OCI-LY3 (cell line): ENCODE results near the gene NKX2-1.

Experiments used
- H2AFZ ChIP-seq: fragments of 200-600, 300-600 bp; shearing (Covaris generic); 2 replicates; pipeline ENCODE4 v1.6.0; 2014; ENCODE audit warnings: antibody characterized with exemption, low read depth, low read length
- H3K27ac ChIP-seq: fragments of 200-600, 300-600 bp; sonication (generic); 2 replicates; pipeline ENCODE4 v1.5.1; 2014; ENCODE audit warnings: mild to moderate bottlenecking, low read length, moderate library complexity, mixed read lengths
- H3K27me3 ChIP-seq: fragments of 200-600, 300-600 bp; sonication (generic); 2 replicates; pipeline ENCODE4 v1.6.1; 2014; ENCODE audit warnings: low read depth, low read length, mixed read lengths
- H3K36me3 ChIP-seq: fragments of 200-600, 300-600 bp; sonication (generic); replicated peaks from 2 replicates; pipeline ENCODE3; 2014; ENCODE audit warnings: low read depth, low read length, mixed read lengths
- H3K4me1 ChIP-seq: fragments of 300-600, 200-600 bp; sonication (generic); 2 replicates; pipeline ENCODE4 v1.6.1; 2014; ENCODE audit warnings: low read length, mixed read lengths
- H3K4me2 ChIP-seq: fragments of 200-600, 300-600 bp; sonication (generic); 2 replicates; pipeline ENCODE4 v1.6.1; 2014; ENCODE audit warnings: low read length, mixed read lengths
- H3K4me3 ChIP-seq: fragments of 300-600, 200-600 bp; sonication (generic); 2 replicates; pipeline ENCODE4 v1.5.1; 2014; ENCODE audit warnings: antibody characterized with exemption, mild to moderate bottlenecking, low read length, moderate library complexity
- H3K79me2 ChIP-seq: fragments of 300-600, 200-600 bp; shearing (Covaris generic); 2 replicates; pipeline ENCODE4 v1.6.1; 2014; ENCODE audit warnings: mild to moderate bottlenecking, low read length, mixed read lengths
- H3K9ac ChIP-seq: fragments of 300-600, 200-600 bp; shearing (Covaris generic); 2 replicates; pipeline ENCODE4 v1.6.0; 2014; ENCODE audit warnings: mild to moderate bottlenecking, low read length, moderate library complexity
- H3K9me3 ChIP-seq: fragments of 200-600, 300-600 bp; shearing (Covaris generic); 2 replicates; pipeline ENCODE4 v1.6.1; 2014; ENCODE audit warnings: low read length, mixed read lengths; ENCODE audit not compliant: insufficient read depth
- H4K20me1 ChIP-seq: fragments of 200-600, 300-600 bp; sonication (generic); 2 replicates; pipeline ENCODE4 v1.6.1; 2016; ENCODE audit warnings: low read length, mixed read lengths; ENCODE audit not compliant: insufficient read depth
- CTCF ChIP-seq: fragments of 200-600, 300-600 bp; sonication (generic); IDR thresholded peaks from 2 replicates; pipeline ENCODE4 v1.5.1; 2014; ENCODE audit warnings: antibody characterized with exemption, low read length, low read depth
- EZH2phosphoT487 ChIP-seq: fragments of 200-600 bp; shearing (Covaris generic); IDR thresholded peaks from 2 replicates; pipeline ENCODE4 v1.6.1; 2018; ENCODE audit warnings: antibody characterized with exemption, mixed run types, low read depth

NKX2-1 gene

GRCh38 chr14:36520601-36521525, 831 bp upstream of the NKX2-1 start:
- Histone ChIP-seq H3K27ac (no peak overlapping the region), H3K4me2 (no peak overlapping the region), H4K20me1 (no peaks in the 10 kb centered on the region), H3K4me3 (no peak overlapping the region), H3K79me2 (no peaks in the 10 kb centered on the region), H3K27me3 (no peaks in the 10 kb centered on the region), H2AFZ (no peak overlapping the region), H3K4me1 (peaks cover 11% of the 10 kb centered on the region), H3K9me3 (no peaks in the 10 kb centered on the region), H3K9ac (no peak overlapping the region), H3K36me3 (no peaks in the 10 kb centered on the region)
- TF ChIP-seq EZH2phosphoT487: no peak
- no peak for TF ChIP-seq CTCF

DNA sequence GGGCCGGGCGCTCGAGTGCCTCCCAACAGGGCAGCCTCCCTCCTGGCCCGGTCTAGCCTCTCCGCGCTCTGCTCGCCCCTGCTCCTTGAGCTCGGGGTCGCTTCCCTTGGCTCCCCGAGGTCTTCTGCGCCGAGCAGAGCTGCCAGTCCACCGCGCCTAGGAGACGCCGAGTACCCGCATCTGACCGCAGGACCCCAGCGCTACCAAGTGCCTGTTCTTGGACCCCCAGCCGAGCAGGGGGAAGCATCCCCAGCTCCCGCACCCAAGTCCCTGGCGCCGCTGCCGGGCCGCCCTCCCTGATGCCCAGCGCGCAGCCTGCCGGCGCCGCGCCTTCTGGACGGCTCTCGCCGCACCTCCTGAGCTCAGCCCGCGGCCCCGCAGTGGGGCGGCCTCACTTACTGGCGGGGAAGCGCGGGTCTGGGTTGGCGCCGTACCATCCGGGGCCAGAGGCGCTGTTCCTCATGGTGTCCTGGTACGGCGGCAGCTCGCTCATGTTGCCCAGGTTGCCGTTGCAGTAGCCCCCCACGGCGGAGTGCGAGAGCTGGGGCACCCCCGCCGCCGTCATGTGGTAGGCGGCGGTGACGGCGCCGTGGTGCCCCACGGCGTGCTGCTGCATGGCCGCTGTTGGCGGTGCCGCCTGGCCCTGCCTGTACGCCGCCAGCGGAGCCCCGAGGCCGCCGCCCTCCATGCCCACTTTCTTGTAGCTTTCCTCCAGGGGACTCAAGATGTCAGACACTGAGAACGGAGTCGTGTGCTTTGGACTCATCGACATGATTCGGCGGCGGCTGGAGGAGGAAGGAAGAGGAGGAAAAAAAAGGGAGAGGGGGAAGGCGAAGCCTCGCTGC, 1.2 kb downstream of the NKX2-1 start:
- TF ChIP-seq CTCF: no peak
- no peak for TF ChIP-seq EZH2phosphoT487
- no peak overlapping the region for H3K27ac ChIP-seq
- H3K27me3 ChIP-seq: no peaks in the 10 kb centered on the region
- H3K9ac ChIP-seq: no peak overlapping the region
- no peaks in the 10 kb centered on the region for H3K36me3 ChIP-seq
- H3K4me1 ChIP-seq: peaks cover 23% of the 10 kb centered on the region
- no peak overlapping the region for H2AFZ ChIP-seq
- H3K79me2 ChIP-seq: no peaks in the 10 kb centered on the region
- H3K9me3 ChIP-seq: no peaks in the 10 kb centered on the region
- H3K4me2 ChIP-seq: no peak overlapping the region
- H4K20me1 ChIP-seq: no peaks in the 10 kb centered on the region
- no peak overlapping the region for H3K4me3 ChIP-seq

DNA sequence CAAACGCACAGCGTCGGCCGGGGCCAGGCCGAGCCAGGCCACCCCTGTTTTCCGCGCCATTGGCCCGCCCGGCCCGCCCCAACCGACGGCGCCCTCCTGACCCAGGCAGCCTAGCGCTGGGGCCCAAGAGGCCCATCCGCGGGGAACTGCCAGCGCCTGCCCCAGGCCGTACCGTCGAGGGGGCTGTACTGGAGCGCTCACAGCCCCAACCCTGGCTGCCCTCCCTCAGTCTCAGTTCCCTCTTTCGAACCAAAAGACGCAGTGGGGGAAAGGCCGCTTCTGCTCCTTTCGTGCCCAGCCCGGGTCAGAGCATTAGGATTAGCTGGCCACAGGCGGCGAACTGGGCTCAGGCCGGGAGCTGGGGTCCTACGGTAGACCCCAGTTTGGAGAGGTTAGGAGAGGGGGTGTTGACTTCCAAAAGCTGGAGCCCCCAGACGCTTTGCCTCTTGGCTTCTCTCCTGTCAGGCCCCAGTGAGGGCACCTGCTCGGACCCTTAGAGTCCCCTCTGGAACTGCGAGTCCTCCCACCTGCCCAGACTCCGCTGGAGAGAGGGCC, 1.9 kb downstream of the NKX2-1 start:
- Histone ChIP-seq H3K9ac (no peak overlapping the region), H4K20me1 (no peaks in the 10 kb centered on the region), H3K36me3 (no peaks in the 10 kb centered on the region), H3K4me1 (peaks cover 23% of the 10 kb centered on the region), H3K79me2 (no peaks in the 10 kb centered on the region), H3K9me3 (no peaks in the 10 kb centered on the region), H3K27ac (no peak overlapping the region), H3K4me2 (no peak overlapping the region), H2AFZ (no peak overlapping the region), H3K4me3 (no peak overlapping the region), H3K27me3 (no peaks in the 10 kb centered on the region)
- TF ChIP-seq CTCF (no peak), EZH2phosphoT487 (no peak)
